Vagina (tissue), 2 donors: ENCODE data around the gene FSD1L. TPM values are rescaled to one million over a fixed set of nuclear protein-coding genes. Genes with fewer than 3 reads are reported as not detected.

Experiments
- DNase-seq, 2 donors: peaks; one replicate each; pipeline ENCODE4 v3.0.0-alpha.2; 2017; ENCODE audit errors: extremely low spot score in 2 of 2
- H3K27ac ChIP-seq: fragments of 200-600 bp; sonication (generic); one replicate; pipeline ENCODE4 v1.5.1; 2019
- H3K27me3 ChIP-seq: fragments of 200-600 bp; sonication (generic); one replicate; pipeline ENCODE4 v1.5.1; 2019
- H3K36me3 ChIP-seq, 2 donors: fragments of 200-600 bp; sonication (generic); one replicate each; pipeline ENCODE4 v1.5.1; 2017 to 2019
- H3K4me1 ChIP-seq: fragments of 200-600 bp; sonication (generic); one replicate; pipeline ENCODE4 v1.5.1; 2019
- H3K4me3 ChIP-seq, 2 donors: fragments of 200-600 bp; sonication (generic); 1 replicate in 1 of 2; 2 replicates in 1 of 2; pipeline ENCODE4 v1.5.1; 2016 to 2019
- H3K9me3 ChIP-seq: fragments of 200-600 bp; sonication (generic); one replicate; pipeline ENCODE4 v1.5.1; 2019
- POLR2A ChIP-seq, 2 donors: fragments of 450-650 bp; IDR thresholded peaks; one replicate each; pipeline ENCODE4 v1.6.1; 2017; ENCODE audit warnings: antibody characterized with exemption in 2 of 2, mild to moderate bottlenecking in 2 of 2, moderate library complexity in 2 of 2
- POLR2AphosphoS5 ChIP-seq, 2 donors: sonication (generic); formaldehyde crosslinking; IDR thresholded peaks; one replicate each; pipeline ENCODE4 v1.9.0; 2017; ENCODE audit warnings: antibody characterized with exemption in 2 of 2, mild to moderate bottlenecking in 2 of 2, low read depth in 1 of 2; ENCODE audit not compliant: insufficient read depth in 1 of 2
- intact Hi-C: fragments of 100-400 bp; cut with DNase I; formaldehyde crosslinking; loops from one replicate; pipeline ENCODE4 v1.15.1; 2023
- total RNA-seq: library from RNA; depleted of rRNA; stranded (reverse); fragments of >200 nt; gene quantifications from one replicate; pipeline ENCODE4 v1.2.3, GENCODE V29; 2016
- TF ChIP-seq, protein P1 (sequence below), 3 experiments: fragments of 450-650 bp in 2 of 3; fragments of 200-600 bp in 1 of 3; sonication (generic) in 1 of 3; IDR thresholded peaks; one replicate each; pipeline ENCODE4 v1.5.1; 2017 to 2019; ENCODE audit warnings: antibody characterized with exemption in 3 of 3, mild to moderate bottlenecking in 2 of 3, moderate library complexity in 2 of 3

Gene FSD1L
- total RNA-seq, 1 donor from 2014 or later, result 4.2 TPM

DNA sequence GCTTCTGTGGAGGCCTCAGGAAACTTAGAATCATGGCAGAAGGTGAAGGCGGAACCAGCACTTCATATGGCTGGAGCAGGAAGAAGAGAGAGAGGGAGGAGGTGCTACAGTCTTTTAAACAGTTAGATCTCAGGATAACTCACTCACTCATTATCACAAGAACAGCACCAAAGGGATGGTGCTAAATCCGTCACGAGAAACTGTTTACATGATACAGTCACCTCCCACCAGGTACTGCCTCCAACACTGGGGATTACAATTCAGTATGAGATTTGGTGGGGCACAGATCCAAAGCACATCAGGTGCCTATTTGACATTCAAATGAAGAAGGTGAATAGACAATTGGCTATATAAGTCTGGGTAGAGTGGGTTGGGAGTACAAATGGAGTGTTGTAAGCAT, 145.3 kb downstream of the FSD1L start:
- intact Hi-C loops, result no loop called here
- Histone ChIP-seq H3K27ac (no peak overlapping the region), H3K4me1 (no peaks in the 10 kb centered on the region), H3K36me3 (peaks cover 0 to 18% of the 10 kb centered on the region in 2 donors), H3K9me3 (no peaks in the 10 kb centered on the region), H3K4me3 (no peak overlapping the region), H3K27me3 (no peaks in the 10 kb centered on the region)
- no peak for TF ChIP-seq POLR2A (IDR thresholded peaks at IDR 0.05)
- TF ChIP-seq POLR2AphosphoS5 (IDR thresholded peaks at IDR 0.05; ENCODE audit: insufficient read depth in 1 of 2, low read depth in 1 of 2), result no peak
- TF ChIP-seq, protein P1, sequence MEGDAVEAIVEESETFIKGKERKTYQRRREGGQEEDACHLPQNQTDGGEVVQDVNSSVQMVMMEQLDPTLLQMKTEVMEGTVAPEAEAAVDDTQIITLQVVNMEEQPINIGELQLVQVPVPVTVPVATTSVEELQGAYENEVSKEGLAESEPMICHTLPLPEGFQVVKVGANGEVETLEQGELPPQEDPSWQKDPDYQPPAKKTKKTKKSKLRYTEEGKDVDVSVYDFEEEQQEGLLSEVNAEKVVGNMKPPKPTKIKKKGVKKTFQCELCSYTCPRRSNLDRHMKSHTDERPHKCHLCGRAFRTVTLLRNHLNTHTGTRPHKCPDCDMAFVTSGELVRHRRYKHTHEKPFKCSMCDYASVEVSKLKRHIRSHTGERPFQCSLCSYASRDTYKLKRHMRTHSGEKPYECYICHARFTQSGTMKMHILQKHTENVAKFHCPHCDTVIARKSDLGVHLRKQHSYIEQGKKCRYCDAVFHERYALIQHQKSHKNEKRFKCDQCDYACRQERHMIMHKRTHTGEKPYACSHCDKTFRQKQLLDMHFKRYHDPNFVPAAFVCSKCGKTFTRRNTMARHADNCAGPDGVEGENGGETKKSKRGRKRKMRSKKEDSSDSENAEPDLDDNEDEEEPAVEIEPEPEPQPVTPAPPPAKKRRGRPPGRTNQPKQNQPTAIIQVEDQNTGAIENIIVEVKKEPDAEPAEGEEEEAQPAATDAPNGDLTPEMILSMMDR (IDR thresholded peaks at IDR 0.05), result no peak
- no peak for DNase-seq

Other genes starting within 250 kb of the FSD1L start
- 67.3 TPM for gene SLC44A1, start 203.4 kb upstream of the FSD1L start, total RNA-seq
- 5.9 TPM for gene FKTN, start 110.1 kb downstream of the FSD1L start, total RNA-seq
- not detected for gene TAL2, start 214.4 kb downstream of the FSD1L start, total RNA-seq
- 30.4 TPM for gene TMEM38B, start 246.5 kb downstream of the FSD1L start, total RNA-seq